Stimulated activated CD4-positive, alpha-beta T cell treated with anti-CD3 and anti-CD28 coated beads, Interleukin-2, amount 100 ng/mL, for 4 hours (primary cell): ENCODE data around the gene IDH3G.
A peak's percentile ranks its signal among the peaks of the same experiment; 100 is the strongest.

ENCODE experiments used
- DNase-seq: peaks from one replicate; pipeline ENCODE4 v3.0.0-alpha.2; 2020; ENCODE audit warnings: low read depth

IDH3G gene

GRCh38 chrX:153773218-153773611, 21.0 kb downstream of the IDH3G start:
- no peak for DNase-seq

- DNase-seq, result no peak
These were observed 21.6 kb downstream of the IDH3G start for GRCh38 chrX:153772316-153773217.

GRCh38 chrX:153771415-153772315, 22.5 kb downstream of the IDH3G start:
- no peak for DNase-seq

- DNase-seq, result no peak
These were observed 23.4 kb downstream of the IDH3G start for GRCh38 chrX:153770601-153771414.

GRCh38 chrX:153769865-153770600, 24.1 kb downstream of the IDH3G start:
- no peak for DNase-seq

- DNase-seq, result no peak
These were observed 24.9 kb downstream of the IDH3G start for GRCh38 chrX:153769158-153769864.

GRCh38 chrX:153768311-153769157, 25.6 kb downstream of the IDH3G start:
- DNase-seq, result no peak

GRCh38 chrX:153767674-153768055, 26.5 kb downstream of the IDH3G start:
- no peak for DNase-seq

- no peak for DNase-seq
These were observed 27.1 kb downstream of the IDH3G start for GRCh38 chrX:153766871-153767673.

GRCh38 chrX:153766098-153766817, 27.9 kb downstream of the IDH3G start:
- peak; percentile 13 for DNase-seq

GRCh38 chrX:153765138-153766079, 28.8 kb downstream of the IDH3G start:
- DNase-seq, result no peak

- DNase-seq, result no peak
These were observed 29.4 kb downstream of the IDH3G start for GRCh38 chrX:153764786-153765137.

- peak; percentile 58 for DNase-seq
These were observed 30.0 kb downstream of the IDH3G start, which contains the start of gene PLXNB3 for GRCh38 chrX:153763989-153764755. PLXNB3 (plus strand) TSS chrX:153764249; CDS start chrX:153765536, 1,287 bp downstream.

GRCh38 chrX:153763298-153763932, 30.8 kb downstream of the IDH3G start:
- DNase-seq, result no peak

GRCh38 chrX:153762626-153763173, 31.5 kb downstream of the IDH3G start:
- DNase-seq, result no peak
